K562 (cell line): ENCODE results near the gene ROBO1. TPM values are rescaled to one million over a fixed set of nuclear protein-coding genes. Genes with fewer than 3 reads are reported as not detected.

ENCODE experiments used
- ATAC-seq: fragments of 200-7000 bp; cut with Tn5 transposase; 3 replicates; pipeline ENCODE4 v1.9.1; 2020; ENCODE audit warnings: moderate library complexity
- BruUV-seq: library from RNA; stranded (reverse); fragments of 400-500 nt; replicated peaks from 2 replicates; lab custom pipeline; 2021; lab: Mats Ljungman, UMichigan
- CTCF ChIA-PET: fragments of 300-600 bp; formaldehyde crosslinking; extraction: SDS; loops from one replicate; lab custom pipeline; 2021; ENCODE audit warnings: low intra/inter-chr PET ratio; lab: Yijun Ruan, JAX
- POLR2A ChIA-PET: fragments of 300-600, 350-650 bp; sonication (Branson Sonifier 250); formaldehyde crosslinking; extraction: SDS; loops from one replicate; lab custom pipeline; 2021; ENCODE audit warnings: antibody characterized with exemption, inconsistent platforms; lab: Yijun Ruan, JAX
- DNase-seq, 4 experiments: peaks; one replicate each; pipeline versions ENCODE4 v3.0.0 to v3.0.0-alpha.2; 2011 to 2018; ENCODE audit warnings: low spot score in 3 of 4, mixed read lengths in 3 of 4; ENCODE audit errors: extremely low read depth in 1 of 4
- FAIRE-seq: peaks from 2 replicates; lab custom pipeline; 2011; peaks lifted over from hg19 to GRCh38; lab: Jason Lieb, UNC
- H2AFZ ChIP-seq: 2 replicates; pipeline ENCODE4 v1.6.0; 2011; ENCODE audit warnings: low read depth, low read length, control low read depth, inconsistent platforms
- H3K27ac ChIP-seq: fragments of 200-600 bp; 3 replicates; pipeline ENCODE4 v1.8.0; 2011; ENCODE audit warnings: low read depth, mild to moderate bottlenecking, control low read depth, inconsistent platforms, low read length, moderate library complexity, mixed read lengths; ENCODE audit errors: extremely low read depth
- H3K27me3 ChIP-seq, 2 experiments: fragments of 300-600 bp in 1 of 2; 2 replicates in 1 of 2; 3 replicates in 1 of 2; pipeline versions ENCODE4 v1.6.0 to v1.8.0; 2011; ENCODE audit warnings: inconsistent platforms in 2 of 2, low read length in 2 of 2, mild to moderate bottlenecking in 1 of 2, mixed read lengths in 1 of 2, moderate library complexity in 1 of 2; ENCODE audit not compliant: control insufficient read depth in 2 of 2, insufficient read depth in 2 of 2
- H3K36me3 ChIP-seq: fragments of 300-600 bp; 3 replicates; pipeline ENCODE4 v1.8.0; 2011; ENCODE audit warnings: mild to moderate bottlenecking, low read length, inconsistent platforms; ENCODE audit not compliant: control insufficient read depth, insufficient read depth
- H3K4me1 ChIP-seq, 2 experiments: fragments of 200-600 bp in 1 of 2; replicated peaks in 1 of 2; 2 replicates in 1 of 2; 3 replicates in 1 of 2; pipeline versions ENCODE4 v1.5.1 to v1.8.0; 2011; ENCODE audit warnings: inconsistent platforms in 2 of 2, low read length in 2 of 2, mild to moderate bottlenecking in 1 of 2, mixed read lengths in 1 of 2, moderate library complexity in 1 of 2; ENCODE audit not compliant: control insufficient read depth in 2 of 2, insufficient read depth in 2 of 2
- H3K4me2 ChIP-seq: 2 replicates; pipeline ENCODE4 v1.6.1; 2011; ENCODE audit warnings: low read length, control low read depth, inconsistent platforms, mixed read lengths; ENCODE audit not compliant: insufficient read depth
- H3K4me3 ChIP-seq: fragments of 200-600 bp; sonication (generic), shearing (Covaris generic); 2 replicates; pipeline ENCODE4 v1.5.1; 2016; ENCODE audit warnings: control low read depth, inconsistent platforms
- H3K79me2 ChIP-seq: fragments of 200-600 bp; 3 replicates; pipeline ENCODE4 v1.8.0; 2011; ENCODE audit warnings: low read length, inconsistent platforms; ENCODE audit not compliant: control insufficient read depth, insufficient read depth
- H3K9ac ChIP-seq, 2 experiments: 2 replicates each; pipeline versions ENCODE4 v1.6.0 to v1.6.1; 2011; ENCODE audit warnings: low read depth in 2 of 2, low read length in 2 of 2, control low read depth in 1 of 2, inconsistent platforms in 1 of 2, mild to moderate bottlenecking in 1 of 2, mixed read lengths in 1 of 2; ENCODE audit not compliant: insufficient read depth in 1 of 2
- H3K9me1 ChIP-seq: one replicate; pipeline ENCODE4 v1.6.0; 2011; ENCODE audit warnings: inconsistent platforms, mild to moderate bottlenecking, low read length, moderate library complexity; ENCODE audit not compliant: control insufficient read depth, insufficient read depth
- H3K9me3 ChIP-seq: replicated peaks from 2 replicates; pipeline ENCODE4 v1.5.1; 2011; ENCODE audit warnings: low read depth, low read length, inconsistent platforms; ENCODE audit not compliant: control insufficient read depth, insufficient read depth
- H4K20me1 ChIP-seq: replicated peaks from 2 replicates; pipeline ENCODE4 v1.6.1; 2011; ENCODE audit warnings: low read length, inconsistent platforms, mixed read lengths; ENCODE audit not compliant: control insufficient read depth, insufficient read depth
- CREM ChIP-seq: IDR thresholded peaks from 2 replicates; pipeline ENCODE4 v1.6.1; 2014; ENCODE audit warnings: antibody characterized with exemption, low read depth
- E2F3 ChIP-seq: fragments of 250-450 bp; sonication (Bioruptor Pico); IDR thresholded peaks from 2 replicates; pipeline ENCODE4 v1.4.0; 2020; ENCODE audit warnings: mild to moderate bottlenecking
- HBP1 ChIP-seq: fragments of 450-650 bp; formaldehyde crosslinking; IDR thresholded peaks from 2 replicates; pipeline ENCODE4 v1.4.0; 2022; ENCODE audit warnings: missing genetic modification characterization
- KHSRP ChIP-seq: fragments of 450-650 bp; IDR thresholded peaks from 2 replicates; pipeline ENCODE4 v1.6.1; 2017
- RAD21 ChIP-seq, 2 experiments: fragments of 250-450 bp in 1 of 2; fragments of 450-650 bp in 1 of 2; sonication (Bioruptor Pico) in 1 of 2; formaldehyde crosslinking in 1 of 2; IDR thresholded peaks in 1 of 2; conservative IDR thresholded peaks in 1 of 2; 2 replicates each; pipeline versions ENCODE4 v1.4.0 to v1.8.0; 2020 to 2022; ENCODE audit warnings: mild to moderate bottlenecking in 2 of 2, moderate library complexity in 1 of 2
- RFX7 ChIP-seq: fragments of 250-450 bp; sonication (Bioruptor Pico); IDR thresholded peaks from 2 replicates; pipeline ENCODE4 v1.5.1; 2021; ENCODE audit warnings: mild to moderate bottlenecking
- SMARCE1 ChIP-seq: fragments of 450-650 bp; IDR thresholded peaks from 2 replicates; pipeline ENCODE4 v1.7.1; 2016; ENCODE audit warnings: mild to moderate bottlenecking
- XRCC4 ChIP-seq: IDR thresholded peaks from one replicate; pipeline ENCODE4 v1.6.1; 2011; ENCODE audit not compliant: insufficient read depth, insufficient read length; ENCODE audit errors: extremely low read depth
- ZNF407 ChIP-seq: fragments of 450-650 bp; IDR thresholded peaks from 2 replicates; pipeline ENCODE4 v1.6.1; 2016; ENCODE audit warnings: low read depth
- ZNF408 ChIP-seq: fragments of 250-450 bp; sonication (Bioruptor Pico); IDR thresholded peaks from 2 replicates; pipeline ENCODE4 v1.4.0; 2020; ENCODE audit warnings: low read depth, mild to moderate bottlenecking, moderate library complexity
- WGBS: fragments of 100-300 bp; shearing (Covaris generic); methylation state at CpG from one replicate; pipeline ENCODE4 v1.1.6; 2016; ENCODE audit warnings: low coverage, mixed read lengths; ENCODE audit not compliant: insufficient coverage; ENCODE audit errors: missing lambda C conversion rate; 5-methylcytosine and 5-hydroxymethylcytosine counted together
- in situ Hi-C: fragments of 300-500 bp; cut with MboI; formaldehyde crosslinking; loops from 4 replicates; pipeline ENCODE4 v1.15.0; 2018; ENCODE audit warnings: inconsistent platforms, mixed read lengths
- intact Hi-C: fragments of 100-400 bp; cut with micrococcal nuclease; formaldehyde crosslinking; loops from 2 replicates; pipeline ENCODE4 v1.14.2; 2022
- polyA plus RNA-seq, 8 experiments: library from polyadenylated mRNA; depleted of rRNA in 4 of 8; stranded (reverse) in 5 of 8; unstranded in 3 of 8; fragments of >200 nt; fragmentation: Nextera tagmentation in 2 of 8; fragmentation: Illumina TruSeq in 1 of 8; extraction: Ambion mirVana in 2 of 8; extraction: Trizol in 1 of 8; gene quantifications; 2 replicates each; pipeline versions ENCODE4 v1.2.1 to v1.2.3, GENCODE V29; 2011 to 2014; ENCODE audit warnings: inconsistent platforms in 1 of 8, missing spikeins in 1 of 8
- total RNA-seq, 7 experiments: library from RNA; depleted of rRNA in 6 of 7; stranded (reverse); fragments of >200 nt in 6 of 7; fragmentation: Illumina TruSeq in 2 of 7; extraction: Trizol in 2 of 7; gene quantifications; 2 replicates each; pipeline versions ENCODE4 v1.2.1 to v1.2.3, GENCODE V29; 2011 to 2021; ENCODE audit warnings: low replicate concordance in 1 of 7
- TF ChIP-seq, protein P1 (sequence below): fragments of 250-450 bp; sonication (Bioruptor Pico); IDR thresholded peaks from 2 replicates; pipeline ENCODE4 v1.5.0; 2020; ENCODE audit warnings: mild to moderate bottlenecking, borderline replicate concordance

ROBO1 gene
- total and polyA plus RNA-seq, 9 of the 15 experiments (the other 6 are each of a cell fraction or from before 2014, with no cell fraction given): 0.01 to 0.53 (median 0.17) TPM; not detected in 5

GRCh38 chr3:79453600-79453999 is 314.2 kb downstream of the ROBO1 start (continued):
- TF ChIP-seq SMARCE1: no peak
- TF ChIP-seq ZNF408 (CRISPR knock-in tag): no peak
- no peak for TF ChIP-seq XRCC4

- Histone ChIP-seq H3K9me1 (no peaks in the 10 kb centered on the region), H3K36me3 (no peaks in the 10 kb centered on the region), H3K9ac (no peak overlapping the region), H3K27ac (no peak overlapping the region), H2AFZ (no peak overlapping the region), H3K4me2 (no peak overlapping the region), H3K4me3 (no peak overlapping the region), H4K20me1 (no peaks in the 10 kb centered on the region), H3K9me3 (no peaks in the 10 kb centered on the region), H3K4me1 (no peaks in the 10 kb centered on the region), H3K79me2 (no peaks in the 10 kb centered on the region), H3K27me3 (no peaks in the 10 kb centered on the region)
- intact Hi-C loops: no loop called here
- FAIRE-seq (no peak), ATAC-seq (no peak), DNase-seq (no peak)
- in situ Hi-C loops: no loop called here
- WGBS: 0% methylated on average over 1 of the region's 1 CpG
- POLR2A ChIA-PET: no interaction called here
- CTCF ChIA-PET: no interaction called here
- BruUV-seq: no TSS peak
- TF ChIP-seq E2F3 (CRISPR knock-in tag): no peak
- TF ChIP-seq ZNF407: no peak
- no peak for TF ChIP-seq KHSRP
- TF ChIP-seq, protein P1, sequence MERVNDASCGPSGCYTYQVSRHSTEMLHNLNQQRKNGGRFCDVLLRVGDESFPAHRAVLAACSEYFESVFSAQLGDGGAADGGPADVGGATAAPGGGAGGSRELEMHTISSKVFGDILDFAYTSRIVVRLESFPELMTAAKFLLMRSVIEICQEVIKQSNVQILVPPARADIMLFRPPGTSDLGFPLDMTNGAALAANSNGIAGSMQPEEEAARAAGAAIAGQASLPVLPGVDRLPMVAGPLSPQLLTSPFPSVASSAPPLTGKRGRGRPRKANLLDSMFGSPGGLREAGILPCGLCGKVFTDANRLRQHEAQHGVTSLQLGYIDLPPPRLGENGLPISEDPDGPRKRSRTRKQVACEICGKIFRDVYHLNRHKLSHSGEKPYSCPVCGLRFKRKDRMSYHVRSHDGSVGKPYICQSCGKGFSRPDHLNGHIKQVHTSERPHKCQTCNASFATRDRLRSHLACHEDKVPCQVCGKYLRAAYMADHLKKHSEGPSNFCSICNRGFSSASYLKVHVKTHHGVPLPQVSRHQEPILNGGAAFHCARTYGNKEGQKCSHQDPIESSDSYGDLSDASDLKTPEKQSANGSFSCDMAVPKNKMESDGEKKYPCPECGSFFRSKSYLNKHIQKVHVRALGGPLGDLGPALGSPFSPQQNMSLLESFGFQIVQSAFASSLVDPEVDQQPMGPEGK: no peak
- no peak for TF ChIP-seq RFX7
- no peak for TF ChIP-seq CREM
- TF ChIP-seq RAD21 (CRISPR knock-in tag; conservative IDR thresholded peaks at IDR 0.05 in 1 of 2, IDR thresholded peaks at IDR 0.05 in 1 of 2): no peak
- TF ChIP-seq HBP1 (CRISPR knock-in tag): no peak
Observed at GRCh38 chr3:79436387-79436786, 331.4 kb downstream of the ROBO1 start.
